ENCODE results near the gene FZD4. TPM values are rescaled to one million over a fixed set of nuclear protein-coding genes. Genes with fewer than 3 reads are reported as not detected.

Gene FZD4
- total RNA-seq, 1 donor = 17.3 TPM

GRCh38 chr11:86926975-86927374 is 28.2 kb downstream of the FZD4 start:
- no peak overlapping the region for H3K4me3 ChIP-seq (ENCODE audit: low read depth, low read length)
- TF ChIP-seq CTCF (IDR thresholded peaks at IDR 0.05; ENCODE audit: insufficient read depth, low read depth, low read length) = no peak
- no peak for DNase-seq (ENCODE audit: low read depth)

GRCh38 chr11:86923999-86924766 is 31.0 kb downstream of the FZD4 start:
- no peak overlapping the region for H3K4me3 ChIP-seq (ENCODE audit: low read depth, low read length)
- TF ChIP-seq CTCF (IDR thresholded peaks at IDR 0.05; ENCODE audit: insufficient read depth, low read depth, low read length) = no peak
- DNase-seq (ENCODE audit: low read depth) = no peak

GRCh38 chr11:86922225-86922624 is 33.0 kb downstream of the FZD4 start:
- no peak for DNase-seq (ENCODE audit: low read depth)
- TF ChIP-seq CTCF (IDR thresholded peaks at IDR 0.05; ENCODE audit: insufficient read depth, low read depth, low read length) = no peak

GRCh38 chr11:86919557-86920210 is 35.5 kb downstream of the FZD4 start:
- no peak overlapping the region for H3K4me3 ChIP-seq (ENCODE audit: low read depth, low read length)
- peak; percentile 78 for TF ChIP-seq CTCF (IDR thresholded peaks at IDR 0.05; ENCODE audit: insufficient read depth, low read depth, low read length)
- DNase-seq (ENCODE audit: low read depth) = peak; percentile 82

More at GRCh38 chr11:86922225-86922624, 33.0 kb downstream of the FZD4 start:
- no peak overlapping the region for H3K4me3 ChIP-seq (ENCODE audit: low read depth, low read length)

GRCh38 chr11:86918973-86919372 is 36.2 kb downstream of the FZD4 start:
- TF ChIP-seq CTCF (IDR thresholded peaks at IDR 0.05; ENCODE audit: insufficient read depth, low read depth, low read length) = no peak
- H3K4me3 ChIP-seq (ENCODE audit: low read depth, low read length) = no peak overlapping the region
- no peak for DNase-seq (ENCODE audit: low read depth)

GRCh38 chr11:86918496-86918895 is 36.7 kb downstream of the FZD4 start:
- TF ChIP-seq CTCF (IDR thresholded peaks at IDR 0.05; ENCODE audit: insufficient read depth, low read depth, low read length) = no peak
- no peak for DNase-seq (ENCODE audit: low read depth)
- H3K4me3 ChIP-seq (ENCODE audit: low read depth, low read length) = no peak overlapping the region

Data from fibroblast of villous mesenchyme (primary cell).